OCI-LY1 (cell line): ENCODE data around the gene TOR1B.

Experiments
- CTCF ChIP-seq: fragments of 200-600 bp; sonication (generic), shearing (Covaris generic); IDR thresholded peaks from 2 replicates; pipeline ENCODE4 v1.5.1; 2017; ENCODE audit warnings: mild to moderate bottlenecking, antibody characterized with exemption, low read length, moderate library complexity, mixed read lengths
- EZH2 ChIP-seq: fragments of 200-600 bp; sonication (generic), shearing (Covaris generic); IDR thresholded peaks from 2 replicates; pipeline ENCODE4 v1.8.0; 2017; ENCODE audit warnings: borderline replicate concordance, mixed run types, mild to moderate bottlenecking, antibody characterized with exemption, low read length, moderate library complexity, mixed read lengths

DNA sequence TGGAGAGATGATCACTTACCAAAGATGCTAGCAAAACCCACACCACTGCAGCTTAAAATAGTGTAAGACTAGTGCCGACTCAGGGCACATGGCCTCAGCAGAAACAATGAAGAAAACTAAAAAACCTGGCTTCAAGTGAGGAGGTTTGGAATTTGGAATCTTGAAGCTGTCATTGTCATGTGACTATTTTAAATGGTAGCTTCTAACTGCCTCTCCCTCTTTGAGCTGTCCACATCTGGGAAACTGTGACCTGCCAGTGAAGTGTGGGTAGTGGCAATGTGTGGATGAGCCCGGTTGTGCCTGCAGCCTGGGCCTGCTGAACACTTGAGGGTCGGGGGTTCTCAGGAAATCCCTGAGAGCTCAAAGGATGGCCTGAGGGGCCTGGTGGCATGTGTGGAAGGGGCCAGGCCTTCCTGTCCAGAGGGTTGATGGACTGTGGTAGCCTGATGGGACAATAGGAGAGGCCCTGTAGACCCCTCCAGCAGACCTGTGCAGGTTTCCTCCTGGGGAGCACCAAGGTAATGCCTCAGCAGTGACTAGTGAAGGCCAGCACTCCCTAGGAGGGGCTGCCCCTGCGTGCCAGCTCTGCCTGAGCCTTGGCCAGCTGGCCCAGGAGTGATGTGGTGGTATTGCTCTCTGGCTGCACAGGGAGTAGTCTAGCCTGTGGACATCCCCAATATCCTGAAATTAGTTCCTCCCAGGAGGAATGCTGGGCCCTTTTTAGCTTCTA lies 45.9 kb downstream of the TOR1B start:
- TF ChIP-seq CTCF (no peak), EZH2 (no peak)
